ENCODE results near the gene GLIS1.

GLIS1 gene

DNA sequence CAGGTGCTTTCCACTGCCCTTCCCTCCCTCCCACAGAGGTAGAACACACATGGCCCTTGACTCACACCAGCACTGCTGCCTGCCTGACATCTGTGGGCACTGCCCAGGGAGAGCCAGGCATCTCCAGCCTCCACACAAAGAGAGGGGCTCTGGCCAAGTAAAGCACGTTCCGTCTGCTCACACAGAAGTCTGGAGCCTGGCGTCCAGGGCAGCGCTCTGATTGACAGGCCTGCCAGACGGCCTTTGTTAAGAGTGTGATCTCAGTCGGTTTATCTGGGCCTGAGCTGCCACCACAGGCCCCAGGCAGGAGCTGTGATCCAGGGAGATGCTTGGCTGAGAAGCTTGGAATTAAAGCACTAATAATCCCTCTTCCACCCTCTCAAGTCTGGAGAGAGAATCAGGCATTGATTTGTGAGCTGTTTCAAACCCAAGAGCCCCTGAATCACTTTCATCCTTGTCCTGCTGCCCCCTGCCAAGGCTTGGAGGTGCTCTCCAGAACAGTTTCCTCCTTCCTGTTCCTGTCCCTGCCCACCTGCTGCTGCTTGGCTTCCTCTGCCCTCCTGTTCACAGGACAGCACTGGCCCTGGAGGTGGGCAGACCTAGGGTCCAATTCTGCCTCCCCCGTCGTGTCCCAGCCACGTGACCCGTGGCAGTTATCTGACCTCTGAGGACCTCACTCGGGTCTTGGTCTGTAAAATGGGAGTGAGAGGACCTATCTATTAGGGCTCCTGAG, 276.0 kb downstream of the GLIS1 start:
- no peak for DNase-seq (ENCODE audit: low read depth)

DNA sequence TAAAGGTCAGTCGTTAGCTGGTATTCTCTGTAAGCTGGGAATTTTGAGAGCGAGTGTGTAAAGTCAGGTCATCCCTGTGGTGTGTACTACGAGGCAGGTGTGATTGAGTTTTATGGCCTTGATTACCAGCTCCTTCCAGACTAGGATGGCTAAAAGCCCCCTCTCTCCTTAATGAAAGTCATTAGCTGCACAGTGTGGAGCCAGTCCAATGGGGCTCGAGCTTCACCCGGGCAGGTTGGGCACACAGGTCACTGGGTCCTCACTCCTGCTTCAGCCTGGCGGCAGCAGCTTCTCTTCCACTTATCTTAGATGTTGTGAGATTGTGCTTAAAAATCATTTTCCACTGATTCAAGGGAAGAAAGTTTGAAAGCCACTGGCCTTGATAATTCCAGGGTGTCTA, 276.8 kb downstream of the GLIS1 start:
- DNase-seq (ENCODE audit: low read depth): no peak

DNA sequence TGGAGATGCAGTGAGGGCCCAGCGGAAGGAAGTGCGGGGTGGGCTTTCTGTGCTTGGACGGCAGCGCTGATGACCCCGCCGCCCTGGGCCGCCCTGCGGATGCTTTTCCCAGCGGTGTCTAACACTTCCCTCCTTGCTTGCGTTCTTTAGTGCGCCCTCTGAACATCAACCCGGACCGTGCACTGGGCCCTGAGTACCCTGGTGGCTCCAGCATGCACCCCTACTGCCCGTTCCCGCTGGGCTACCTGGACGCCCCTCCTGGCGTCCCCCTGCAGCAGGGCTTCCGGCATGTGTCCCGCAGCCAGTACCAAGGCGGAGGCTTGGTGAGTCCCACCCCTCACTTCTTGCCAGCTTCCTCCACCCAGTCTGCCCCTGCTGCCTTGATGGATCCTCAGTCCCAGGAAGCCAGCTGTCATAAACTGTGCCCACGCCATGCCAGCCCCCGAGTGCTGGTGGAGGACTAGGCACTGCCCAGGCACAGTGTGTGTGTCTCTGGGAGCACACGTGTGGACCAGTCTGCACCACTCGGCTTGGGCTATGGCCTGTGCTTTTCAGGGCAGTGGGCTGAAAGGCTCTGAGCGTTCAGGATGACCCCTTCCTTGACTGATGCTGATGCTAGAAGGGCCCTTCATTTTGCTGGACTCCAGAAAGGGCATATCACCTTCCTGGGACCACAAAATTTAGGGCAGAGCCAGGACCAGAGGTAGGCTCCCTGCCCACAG, 277.5 kb downstream of the GLIS1 start:
- no peak for DNase-seq (ENCODE audit: low read depth)

DNA sequence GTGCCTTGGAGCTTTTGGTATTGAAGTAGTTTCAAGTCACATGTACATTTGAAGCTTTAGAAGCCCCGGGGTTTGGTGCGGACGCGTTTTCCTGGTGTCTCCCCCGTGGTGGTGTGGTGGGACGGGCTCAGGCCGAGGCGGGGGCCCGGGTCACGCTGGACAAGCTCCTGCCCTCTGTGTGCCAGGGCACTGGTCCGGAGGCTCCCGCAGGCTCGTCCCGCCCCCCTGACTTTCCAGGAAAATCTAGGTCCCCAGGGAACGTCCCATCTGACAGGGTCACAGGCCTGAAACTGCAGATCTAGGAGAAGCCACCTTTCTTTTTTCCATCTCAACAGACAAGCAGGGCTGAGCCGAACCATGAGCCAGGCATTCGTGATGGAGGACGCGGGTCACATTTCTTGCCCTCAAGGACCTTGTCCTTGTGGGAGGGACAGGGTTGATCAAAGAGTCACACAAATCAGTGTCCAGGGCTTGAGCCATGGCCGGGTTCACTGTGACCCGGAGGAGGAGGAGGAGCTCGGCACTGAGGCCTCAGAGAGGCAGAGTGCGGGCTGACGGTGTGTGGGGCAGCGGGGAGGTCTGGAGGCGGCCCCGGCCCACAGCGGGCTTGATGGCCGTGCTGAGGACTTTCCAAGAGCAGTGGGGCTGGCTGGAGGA, 278.2 kb downstream of the GLIS1 start:
- DNase-seq (ENCODE audit: low read depth): no peak

DNA sequence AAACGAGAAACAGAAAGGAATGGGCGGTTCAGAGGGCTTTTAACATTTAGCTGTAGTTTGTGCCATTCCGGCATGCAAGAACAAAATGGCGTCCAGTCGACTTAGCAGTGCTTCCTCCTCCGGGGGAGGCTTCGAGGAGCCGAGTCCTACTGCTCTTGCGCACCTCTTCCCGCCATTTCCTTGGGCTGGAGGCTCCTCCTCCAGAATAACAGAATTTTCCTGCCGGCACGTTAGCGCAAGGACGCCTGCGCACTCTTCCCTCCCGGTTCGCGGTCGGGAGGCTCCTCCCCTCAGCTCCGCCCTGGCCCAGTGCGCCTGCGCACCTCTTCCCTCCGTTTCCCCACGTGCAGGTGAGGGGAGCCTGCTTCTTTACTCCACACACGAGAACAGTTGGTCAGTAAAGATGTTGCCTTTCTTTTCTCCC, 278.7 kb downstream of the GLIS1 start:
- DNase-seq (ENCODE audit: low read depth): no peak

DNA sequence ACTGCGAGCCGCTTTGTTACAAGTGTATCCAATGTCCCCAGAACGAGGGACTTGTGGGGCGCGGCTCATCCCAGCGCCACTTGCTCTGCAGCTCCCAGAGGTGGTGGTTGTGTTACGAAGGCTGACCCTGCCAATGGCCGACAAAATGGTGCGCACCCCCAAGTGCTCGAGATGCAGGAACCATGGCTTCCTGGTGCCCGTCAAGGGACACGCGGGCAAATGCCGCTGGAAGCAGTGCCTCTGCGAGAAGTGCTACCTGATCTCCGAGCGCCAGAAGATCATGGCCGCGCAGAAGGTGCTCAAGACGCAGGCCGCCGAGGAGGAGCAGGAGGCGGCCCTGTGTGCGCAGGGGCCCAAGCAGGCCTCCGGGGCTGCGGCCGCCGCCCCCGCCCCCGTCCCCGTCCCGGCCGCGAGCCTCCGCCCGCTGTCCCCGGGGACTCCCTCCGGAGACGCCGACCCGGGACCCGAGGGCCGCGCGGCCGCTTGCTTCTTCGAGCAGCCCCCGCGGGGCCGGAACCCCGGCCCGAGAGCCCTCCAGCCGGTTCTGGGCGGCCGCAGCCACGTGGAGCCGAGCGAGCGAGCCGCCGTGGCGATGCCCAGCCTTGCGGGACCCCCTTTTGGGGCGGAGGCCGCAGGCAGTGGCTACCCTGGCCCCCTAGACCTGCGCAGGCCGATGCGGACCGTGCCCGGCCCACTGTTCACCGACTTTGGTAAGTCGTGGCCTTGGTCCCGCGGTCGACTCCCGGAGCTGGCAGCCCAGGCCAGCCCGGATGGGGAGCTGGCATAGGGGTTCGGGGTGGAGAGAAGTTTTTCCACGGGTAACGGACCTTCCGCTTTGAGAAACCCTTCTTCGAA, 279.4 kb downstream of the GLIS1 start, which contains the start of gene DMRTB1:
DMRTB1 (plus strand) TSS at position 79 of the 855 bp plus-strand sequence; CDS start at position 134, 55 bp downstream.
- no peak for DNase-seq (ENCODE audit: low read depth)

DNA sequence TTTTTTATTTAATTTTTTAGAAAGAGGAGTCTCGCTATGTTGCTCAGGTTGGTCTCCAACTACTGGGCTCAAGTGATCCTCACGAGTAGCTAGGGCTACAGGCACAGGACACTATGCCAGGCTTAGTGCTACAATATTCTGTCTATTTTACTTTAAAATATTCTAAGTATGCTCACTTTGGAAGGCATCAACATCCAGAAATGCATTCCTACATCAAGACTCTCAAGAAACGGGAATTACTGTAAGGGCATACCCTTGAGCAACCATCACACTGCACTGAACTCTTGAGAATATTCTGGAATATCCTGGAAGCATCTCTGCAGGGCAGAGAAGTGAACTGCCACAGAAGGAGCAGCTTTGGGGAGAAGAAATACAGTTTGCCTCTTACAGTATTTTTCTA, 280.3 kb downstream of the GLIS1 start:
- no peak for DNase-seq (ENCODE audit: low read depth)
